ENCODE measurements around the gene CHST9.
"Not testable (repeated sequence)": the region's sequence is repeated elsewhere in the genome, so short reads cannot be mapped to it uniquely, and the experiment has no call there.

CHST9 gene

DNA sequence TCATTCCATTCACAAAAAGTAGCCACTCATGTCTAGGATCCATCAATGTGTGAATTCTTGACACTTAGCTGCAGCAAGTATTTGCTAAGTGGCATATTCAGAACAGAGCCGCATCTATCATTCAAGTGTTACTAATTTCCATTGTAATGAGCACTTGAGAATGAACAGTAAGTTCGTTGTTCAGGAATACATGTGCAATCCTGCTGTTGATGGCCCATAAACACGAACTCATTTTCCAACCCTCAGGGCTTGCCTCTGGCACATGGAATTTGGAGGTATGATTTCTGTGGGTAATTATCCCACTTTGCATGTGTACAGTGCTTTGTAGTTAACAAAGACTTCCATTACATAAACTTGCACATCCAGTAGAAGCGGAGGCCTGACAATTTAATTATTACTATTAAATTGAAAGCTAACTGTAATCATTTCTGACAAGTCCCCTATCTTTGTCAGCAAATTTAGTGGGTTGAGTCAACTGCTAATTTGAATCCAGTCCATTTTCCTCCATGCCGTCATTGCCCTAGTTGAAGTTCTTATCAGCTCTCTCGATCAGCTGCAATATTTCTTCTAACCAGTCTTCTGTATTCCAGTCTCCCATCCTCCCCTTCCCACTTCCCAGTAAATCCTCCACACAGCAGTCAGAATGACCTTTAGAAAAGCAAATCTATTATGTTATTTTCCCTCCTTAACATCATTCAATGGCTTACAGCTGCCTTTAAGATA, 203.6 kb downstream of the CHST9 start:
- no peak overlapping the region for H3K4me3 ChIP-seq (ENCODE audit: low read length)
- TF ChIP-seq, protein P1, sequence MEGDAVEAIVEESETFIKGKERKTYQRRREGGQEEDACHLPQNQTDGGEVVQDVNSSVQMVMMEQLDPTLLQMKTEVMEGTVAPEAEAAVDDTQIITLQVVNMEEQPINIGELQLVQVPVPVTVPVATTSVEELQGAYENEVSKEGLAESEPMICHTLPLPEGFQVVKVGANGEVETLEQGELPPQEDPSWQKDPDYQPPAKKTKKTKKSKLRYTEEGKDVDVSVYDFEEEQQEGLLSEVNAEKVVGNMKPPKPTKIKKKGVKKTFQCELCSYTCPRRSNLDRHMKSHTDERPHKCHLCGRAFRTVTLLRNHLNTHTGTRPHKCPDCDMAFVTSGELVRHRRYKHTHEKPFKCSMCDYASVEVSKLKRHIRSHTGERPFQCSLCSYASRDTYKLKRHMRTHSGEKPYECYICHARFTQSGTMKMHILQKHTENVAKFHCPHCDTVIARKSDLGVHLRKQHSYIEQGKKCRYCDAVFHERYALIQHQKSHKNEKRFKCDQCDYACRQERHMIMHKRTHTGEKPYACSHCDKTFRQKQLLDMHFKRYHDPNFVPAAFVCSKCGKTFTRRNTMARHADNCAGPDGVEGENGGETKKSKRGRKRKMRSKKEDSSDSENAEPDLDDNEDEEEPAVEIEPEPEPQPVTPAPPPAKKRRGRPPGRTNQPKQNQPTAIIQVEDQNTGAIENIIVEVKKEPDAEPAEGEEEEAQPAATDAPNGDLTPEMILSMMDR (conservative IDR thresholded peaks at IDR 0.05; ENCODE audit: low read length): no peak
- DNase-seq (ENCODE audit: low read depth): no peak

DNA sequence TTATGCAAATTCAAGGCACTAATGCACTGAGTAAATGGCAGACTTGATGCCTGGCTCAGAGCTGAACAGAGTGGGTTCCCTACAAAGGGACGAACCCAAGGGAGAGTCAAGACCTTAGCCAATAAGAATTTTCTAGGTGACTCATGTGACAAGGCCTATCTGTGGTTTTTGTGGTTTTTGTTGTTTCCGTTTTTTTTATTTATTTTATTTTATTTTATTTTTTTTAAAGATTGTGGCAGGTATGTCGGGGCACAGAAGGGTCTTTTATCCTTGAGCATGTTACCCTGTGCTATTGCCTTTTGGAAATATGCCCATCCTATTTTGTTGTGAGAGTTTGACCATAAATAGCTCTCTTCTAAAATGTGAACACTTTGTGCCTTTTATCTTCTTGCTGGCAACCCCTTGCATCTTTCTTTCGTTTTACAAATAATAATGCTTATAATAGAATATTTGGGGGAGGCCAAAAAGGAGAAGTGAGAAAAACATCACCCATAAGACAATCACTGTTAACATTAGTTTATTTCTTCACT, 206.2 kb downstream of the CHST9 start:
- TF ChIP-seq, protein P1 (conservative IDR thresholded peaks at IDR 0.05; ENCODE audit: low read length): no peak
- no peak overlapping the region for H3K4me3 ChIP-seq (ENCODE audit: low read length)
- no peak for DNase-seq (ENCODE audit: low read depth)

DNA sequence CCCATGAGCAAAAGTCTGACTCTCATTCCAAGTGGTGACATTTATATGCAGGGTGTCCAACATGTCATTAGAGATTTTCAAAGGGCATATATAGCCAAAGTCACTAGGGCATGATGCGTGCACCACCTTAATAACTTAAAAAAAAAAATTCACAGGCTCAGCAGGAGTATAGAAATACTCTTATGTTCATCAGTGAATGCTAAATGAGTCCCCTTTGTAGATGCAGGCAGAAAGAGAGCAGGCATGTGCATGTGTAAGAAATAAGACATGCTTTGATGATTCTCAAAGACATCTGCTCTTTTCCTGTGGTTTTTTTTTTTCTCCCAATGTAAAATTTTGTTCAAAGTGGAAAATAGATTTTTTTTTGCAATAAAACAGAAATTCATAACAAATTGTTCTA, 207.3 kb downstream of the CHST9 start:
- H3K4me3 ChIP-seq (ENCODE audit: low read length): no peak overlapping the region
- no peak for DNase-seq (ENCODE audit: low read depth)

DNA sequence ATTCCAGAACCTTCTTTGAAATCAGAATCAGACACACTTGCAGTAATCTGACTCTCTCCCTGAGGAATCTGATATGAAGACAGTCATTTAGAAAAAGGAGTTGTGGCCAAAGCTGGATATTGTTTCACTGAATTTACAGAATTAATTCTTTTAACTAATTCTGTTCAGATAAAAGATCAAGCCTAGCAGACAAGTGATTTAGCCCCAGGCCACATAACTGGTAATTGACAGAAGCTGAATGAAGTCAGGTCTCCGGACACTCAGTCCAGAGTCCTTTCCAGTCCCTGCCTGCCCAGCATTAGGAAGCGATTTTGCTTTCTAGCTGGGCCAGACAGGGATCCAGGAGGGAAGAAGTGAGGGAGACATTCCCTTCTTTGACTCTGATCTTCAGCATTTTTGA, 208.9 kb downstream of the CHST9 start:
- DNase-seq (ENCODE audit: low read depth): no peak
- TF ChIP-seq, protein P1 (conservative IDR thresholded peaks at IDR 0.05; ENCODE audit: low read length): no peak

More for the DNA sequence above, 207.3 kb downstream of the CHST9 start:
- TF ChIP-seq, protein P1 (conservative IDR thresholded peaks at IDR 0.05; ENCODE audit: low read length): no peak

GRCh38 chr18:26972549-26972948, 212.6 kb downstream of the CHST9 start:
- not testable (repeated sequence) for H3K4me3 ChIP-seq (ENCODE audit: low read length); DNase-seq (ENCODE audit: low read depth)

More for the DNA sequence above, 208.9 kb downstream of the CHST9 start:
- no peak overlapping the region for H3K4me3 ChIP-seq (ENCODE audit: low read length)

DNA sequence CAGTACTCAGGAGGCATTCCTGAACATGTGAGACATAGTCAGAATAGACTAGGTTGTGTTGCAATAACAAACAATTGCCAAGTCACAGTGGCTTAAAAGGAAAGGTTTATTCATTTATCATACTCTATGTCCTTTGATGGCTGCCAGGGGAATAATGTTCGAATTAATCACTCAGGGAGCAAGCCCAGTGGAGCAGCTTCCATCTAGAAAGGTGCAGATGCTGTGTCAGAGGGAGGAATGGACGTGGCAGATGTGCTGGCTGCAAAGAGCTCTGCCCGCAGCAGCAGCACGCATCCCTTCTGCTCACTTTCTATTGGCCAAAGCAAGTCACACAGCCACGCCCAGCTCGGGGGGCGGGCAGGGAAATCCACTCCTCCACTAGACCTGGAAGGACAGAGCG, 213.7 kb downstream of the CHST9 start:
- TF ChIP-seq, protein P1 (conservative IDR thresholded peaks at IDR 0.05; ENCODE audit: low read length): no peak
- DNase-seq (ENCODE audit: low read depth): no peak
- H3K4me3 ChIP-seq (ENCODE audit: low read length): no peak overlapping the region

DNA sequence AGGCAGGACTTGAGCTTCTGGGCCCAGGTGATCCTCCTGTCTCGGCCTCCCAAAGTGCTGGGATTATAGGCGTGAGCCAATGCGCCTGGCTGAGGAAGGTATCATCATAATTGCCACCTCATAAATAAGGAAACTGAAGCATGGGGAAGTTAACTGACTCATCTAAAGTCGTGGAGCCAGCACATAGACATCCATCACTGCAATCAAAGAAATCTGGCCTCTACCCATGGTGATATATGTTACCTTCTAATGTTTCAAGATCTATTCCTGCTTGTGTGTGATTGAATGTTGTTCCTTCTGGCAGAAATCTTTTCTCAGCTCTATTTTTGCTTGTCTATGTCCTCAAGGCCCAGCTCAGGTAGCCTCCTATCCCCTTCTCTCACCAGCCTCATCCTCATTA, 214.5 kb downstream of the CHST9 start:
- TF ChIP-seq, protein P1 (conservative IDR thresholded peaks at IDR 0.05; ENCODE audit: low read length): no peak
- H3K4me3 ChIP-seq (ENCODE audit: low read length): no peak overlapping the region

More for the DNA sequence above, 214.5 kb downstream of the CHST9 start:
- no peak for DNase-seq (ENCODE audit: low read depth)
